Activated T-helper 17 cell treated with anti-CD3 and anti-CD28 coated beads, Interleukin-2, amount 50 U/mL, for 72 hours (primary cell): ENCODE measurements around the gene PADI4. TPM values are rescaled to one million over a fixed set of nuclear protein-coding genes. Genes with fewer than 3 reads are reported as not detected.

ENCODE experiments used
- ATAC-seq: fragments of 150-1000 bp; cut with Tn5 transposase; replicated peaks from 2 replicates; pipeline ENCODE4 v1.10.0; 2021; ENCODE audit warnings: mild to moderate bottlenecking, moderate library complexity
- H3K27ac Mint-ChIP-seq: one replicate; pipeline ENCODE4 v1.8.0; 2022; ENCODE audit warnings: mixed read lengths
- H3K27me3 Mint-ChIP-seq: one replicate; pipeline ENCODE4 v1.8.0; 2022; ENCODE audit warnings: mixed read lengths
- H3K36me3 Mint-ChIP-seq: one replicate; pipeline ENCODE4 v1.8.0; 2022; ENCODE audit warnings: low read depth, mild to moderate bottlenecking, mixed read lengths
- H3K4me1 Mint-ChIP-seq: one replicate; pipeline ENCODE4 v1.8.0; 2022; ENCODE audit warnings: mixed read lengths
- H3K4me3 Mint-ChIP-seq: one replicate; pipeline ENCODE4 v1.8.0; 2022; ENCODE audit warnings: mild to moderate bottlenecking, mixed read lengths
- H3K9me3 Mint-ChIP-seq: one replicate; pipeline ENCODE4 v1.8.0; 2022; ENCODE audit warnings: mixed read lengths
- total RNA-seq, 2 donors: library from RNA; stranded (reverse); gene quantifications; one replicate each; pipeline ENCODE4 v1.2.3, GENCODE V29; 2022

The PADI4 gene
- total RNA-seq, 2 donors from 2014 or later = 0.19 TPM; not detected in 1

DNA sequence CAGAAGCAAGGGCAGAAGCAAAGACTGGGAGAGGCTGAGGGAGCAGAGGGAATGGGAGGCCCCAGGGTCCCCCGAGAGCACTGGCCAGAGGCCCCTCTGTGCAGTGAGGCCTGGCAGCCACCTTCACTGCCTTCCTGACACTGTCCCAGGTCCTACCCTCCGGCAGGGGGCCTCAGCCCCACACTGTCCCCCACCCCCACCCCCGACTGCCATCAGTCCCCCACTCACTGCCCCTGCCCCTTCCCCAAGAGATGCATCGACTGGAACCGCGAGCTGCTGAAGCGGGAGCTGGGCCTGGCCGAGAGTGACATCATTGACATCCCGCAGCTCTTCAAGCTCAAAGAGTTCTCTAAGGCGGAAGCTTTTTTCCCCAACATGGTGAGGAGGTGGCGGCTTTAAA lies 51.0 kb downstream of the PADI4 start:
- no peaks in the 10 kb centered on the region for H3K9me3 Mint-ChIP-seq
- H3K36me3 Mint-ChIP-seq = no peaks in the 10 kb centered on the region
- H3K4me3 Mint-ChIP-seq = no peak overlapping the region
- no peak for ATAC-seq
- H3K4me1 Mint-ChIP-seq = no peaks in the 10 kb centered on the region
- H3K27me3 Mint-ChIP-seq = peaks cover 5% of the 10 kb centered on the region
- no peak overlapping the region for H3K27ac Mint-ChIP-seq

DNA sequence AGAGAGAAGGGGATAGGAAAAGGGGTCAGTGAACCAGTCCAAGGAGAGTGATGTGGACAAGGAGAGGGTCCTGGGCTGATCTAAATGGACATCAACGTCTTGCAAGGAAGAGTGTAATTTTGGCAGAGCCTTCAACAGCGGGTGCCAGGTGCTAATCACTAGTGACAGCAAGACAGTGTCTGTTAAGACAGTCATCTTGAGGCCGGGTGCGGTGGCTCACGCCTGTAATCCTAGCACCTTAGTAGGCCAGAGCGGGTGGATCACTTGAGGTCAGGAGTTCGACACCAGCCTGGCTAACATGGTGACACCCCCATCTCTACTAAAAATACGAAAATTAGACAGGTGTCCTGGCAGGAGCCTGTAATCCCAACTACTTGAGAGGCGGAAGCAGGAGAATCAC lies 51.8 kb downstream of the PADI4 start:
- H3K4me3 Mint-ChIP-seq = no peak overlapping the region
- H3K27me3 Mint-ChIP-seq = peaks cover 9% of the 10 kb centered on the region
- no peaks in the 10 kb centered on the region for H3K4me1 Mint-ChIP-seq
- H3K9me3 Mint-ChIP-seq = no peaks in the 10 kb centered on the region
- H3K27ac Mint-ChIP-seq = no peak overlapping the region
- H3K36me3 Mint-ChIP-seq = no peaks in the 10 kb centered on the region
- no peak for ATAC-seq

DNA sequence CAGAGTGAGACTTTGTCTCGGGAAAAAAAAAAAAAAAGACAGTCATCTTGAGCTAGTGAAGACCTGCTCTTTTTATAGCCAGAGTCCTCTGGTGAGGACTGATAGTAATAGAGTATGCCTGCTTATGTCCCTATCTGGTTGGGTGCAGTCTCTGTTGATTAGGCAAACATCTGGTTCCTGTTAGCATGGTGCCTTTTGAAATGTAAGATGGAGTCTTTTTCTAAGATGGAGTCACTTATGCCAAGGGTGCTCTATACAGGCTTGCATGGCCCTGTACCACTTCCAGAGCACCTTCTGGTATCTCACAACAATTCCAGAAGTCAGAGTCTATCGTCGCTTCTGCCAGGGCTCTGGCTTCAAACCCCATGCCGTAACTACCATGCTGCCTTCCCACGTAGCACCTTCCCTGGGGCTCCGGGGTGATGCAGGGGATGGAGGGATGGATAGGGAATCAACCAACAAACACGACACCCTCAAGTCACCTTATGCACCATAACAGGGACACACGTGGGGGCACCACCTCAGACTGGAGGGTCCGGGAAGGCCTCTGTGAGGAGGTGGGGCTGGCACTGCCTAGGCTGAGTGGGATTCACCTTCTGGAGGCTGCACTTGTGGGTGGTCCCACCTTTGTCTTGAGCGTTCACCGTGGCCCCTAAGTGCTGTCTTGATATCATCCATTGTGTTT lies 52.4 kb downstream of the PADI4 start:
- no peaks in the 10 kb centered on the region for H3K9me3 Mint-ChIP-seq
- no peak for ATAC-seq
- peaks cover 9% of the 10 kb centered on the region for H3K27me3 Mint-ChIP-seq
- H3K27ac Mint-ChIP-seq = no peak overlapping the region
- H3K36me3 Mint-ChIP-seq = no peaks in the 10 kb centered on the region
- H3K4me3 Mint-ChIP-seq = no peak overlapping the region
- no peaks in the 10 kb centered on the region for H3K4me1 Mint-ChIP-seq

GRCh38 chr1:17361687-17362086 lies 53.7 kb downstream of the PADI4 start:
- no peak for ATAC-seq
- Mint-ChIP-seq H3K27me3 (peaks cover 5% of the 10 kb centered on the region), H3K9me3 (no peaks in the 10 kb centered on the region), H3K4me3 (no peak overlapping the region), H3K4me1 (no peaks in the 10 kb centered on the region), H3K27ac (no peak overlapping the region), H3K36me3 (no peaks in the 10 kb centered on the region)

- Mint-ChIP-seq H3K27ac (no peak overlapping the region), H3K36me3 (no peaks in the 10 kb centered on the region), H3K4me1 (no peaks in the 10 kb centered on the region), H3K4me3 (no peak overlapping the region), H3K27me3 (peaks cover 4% of the 10 kb centered on the region), H3K9me3 (no peaks in the 10 kb centered on the region)
- no peak for ATAC-seq
Observed at GRCh38 chr1:17363351-17363750, 55.4 kb downstream of the PADI4 start.

DNA sequence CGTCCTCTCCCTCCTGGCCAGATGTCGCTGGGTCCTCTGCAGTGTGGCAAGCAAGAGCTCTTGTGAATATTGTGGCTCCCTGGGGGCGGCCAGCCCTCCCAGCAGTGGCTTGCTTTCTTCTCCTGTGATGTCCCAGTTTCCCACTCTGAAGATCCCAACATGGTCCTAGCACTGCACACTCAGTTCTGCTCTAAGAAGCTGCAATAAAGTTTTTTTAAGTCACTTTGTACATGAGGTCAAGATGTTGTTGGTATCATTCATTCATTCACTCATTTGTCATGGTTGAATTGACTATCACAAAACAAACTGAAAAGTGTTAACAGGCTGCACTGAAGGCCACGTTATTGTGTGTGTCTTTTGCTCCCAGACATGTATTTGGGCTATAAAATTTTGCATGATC lies 55.8 kb downstream of the PADI4 start:
- no peak for ATAC-seq
- no peaks in the 10 kb centered on the region for H3K36me3 Mint-ChIP-seq
- no peak overlapping the region for H3K27ac Mint-ChIP-seq
- no peaks in the 10 kb centered on the region for H3K9me3 Mint-ChIP-seq
- H3K27me3 Mint-ChIP-seq = peaks cover 4% of the 10 kb centered on the region
- no peak overlapping the region for H3K4me3 Mint-ChIP-seq
- H3K4me1 Mint-ChIP-seq = no peaks in the 10 kb centered on the region

GRCh38 chr1:17365293-17365692 lies 57.3 kb downstream of the PADI4 start:
- H3K4me3 Mint-ChIP-seq = no peak overlapping the region
- ATAC-seq = no peak

GRCh38 chr1:17369466-17369865 lies 61.5 kb downstream of the PADI4 start:
- Mint-ChIP-seq H3K36me3 (no peaks in the 10 kb centered on the region), H3K27ac (no peak overlapping the region), H3K27me3 (peaks cover 2% of the 10 kb centered on the region), H3K4me1 (no peaks in the 10 kb centered on the region), H3K9me3 (no peaks in the 10 kb centered on the region), H3K4me3 (no peak overlapping the region)
- no peak for ATAC-seq

More at GRCh38 chr1:17365293-17365692, 57.3 kb downstream of the PADI4 start:
- Mint-ChIP-seq H3K9me3 (no peaks in the 10 kb centered on the region), H3K36me3 (no peaks in the 10 kb centered on the region), H3K27me3 (peaks cover 4% of the 10 kb centered on the region), H3K27ac (no peak overlapping the region), H3K4me1 (no peaks in the 10 kb centered on the region)

DNA sequence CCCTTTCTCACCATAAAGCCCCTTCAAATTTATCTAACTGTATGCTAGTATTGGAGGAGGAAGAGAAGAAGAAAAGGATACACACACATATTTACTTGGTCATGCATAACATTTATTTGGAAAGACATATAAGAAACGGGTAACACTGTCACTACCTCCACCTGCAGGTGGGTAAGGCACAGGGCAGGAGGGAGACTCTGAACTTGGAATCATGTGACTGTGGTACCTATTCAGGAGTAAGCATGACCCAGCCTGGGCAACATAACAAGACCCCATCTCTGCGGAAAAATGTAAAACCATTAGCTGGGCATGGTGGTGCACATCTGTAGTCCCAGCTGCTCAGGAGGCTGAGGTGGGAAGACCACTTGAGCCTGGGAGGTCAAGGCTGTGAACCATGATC lies 62.6 kb downstream of the PADI4 start:
- Mint-ChIP-seq H3K27me3 (no peaks in the 10 kb centered on the region), H3K4me1 (no peaks in the 10 kb centered on the region), H3K27ac (no peak overlapping the region), H3K9me3 (no peaks in the 10 kb centered on the region), H3K4me3 (no peak overlapping the region), H3K36me3 (no peaks in the 10 kb centered on the region)
- no peak for ATAC-seq

GRCh38 chr1:17371896-17372295 lies 63.9 kb downstream of the PADI4 start, which contains the start of gene PADI6:
TSS of gene PADI6 (plus strand) at chr1:17372196. CDS start at chr1:17372246, 50 bp downstream.
- no peak for ATAC-seq
- no peaks in the 10 kb centered on the region for H3K36me3 Mint-ChIP-seq
- no peaks in the 10 kb centered on the region for H3K9me3 Mint-ChIP-seq
- no peaks in the 10 kb centered on the region for H3K4me1 Mint-ChIP-seq
- no peak within 1 kb of the TSS for H3K4me3 Mint-ChIP-seq
- no peaks in the 10 kb centered on the region for H3K27me3 Mint-ChIP-seq
- no peak within 1 kb of the TSS for H3K27ac Mint-ChIP-seq

- no peak for ATAC-seq
- Mint-ChIP-seq H3K4me1 (no peaks in the 10 kb centered on the region), H3K36me3 (no peaks in the 10 kb centered on the region), H3K4me3 (no peak overlapping the region), H3K27ac (no peak overlapping the region), H3K9me3 (no peaks in the 10 kb centered on the region), H3K27me3 (peaks cover 9% of the 10 kb centered on the region)
Observed at GRCh38 chr1:17372955-17373354, 65.0 kb downstream of the PADI4 start.

- ATAC-seq = no peak
- H3K27me3 Mint-ChIP-seq = peaks cover 18% of the 10 kb centered on the region
- no peaks in the 10 kb centered on the region for H3K36me3 Mint-ChIP-seq
- no peaks in the 10 kb centered on the region for H3K4me1 Mint-ChIP-seq
- H3K4me3 Mint-ChIP-seq = no peak overlapping the region
- H3K27ac Mint-ChIP-seq = no peak overlapping the region
- H3K9me3 Mint-ChIP-seq = no peaks in the 10 kb centered on the region
Observed at GRCh38 chr1:17375651-17376050, 67.7 kb downstream of the PADI4 start.

GRCh38 chr1:17377325-17377953 lies 69.4 kb downstream of the PADI4 start:
- Mint-ChIP-seq H3K27me3 (peaks cover 25% of the 10 kb centered on the region), H3K9me3 (no peaks in the 10 kb centered on the region), H3K27ac (no peak overlapping the region), H3K4me1 (no peaks in the 10 kb centered on the region), H3K36me3 (no peaks in the 10 kb centered on the region), H3K4me3 (no peak overlapping the region)
- no peak for ATAC-seq

DNA sequence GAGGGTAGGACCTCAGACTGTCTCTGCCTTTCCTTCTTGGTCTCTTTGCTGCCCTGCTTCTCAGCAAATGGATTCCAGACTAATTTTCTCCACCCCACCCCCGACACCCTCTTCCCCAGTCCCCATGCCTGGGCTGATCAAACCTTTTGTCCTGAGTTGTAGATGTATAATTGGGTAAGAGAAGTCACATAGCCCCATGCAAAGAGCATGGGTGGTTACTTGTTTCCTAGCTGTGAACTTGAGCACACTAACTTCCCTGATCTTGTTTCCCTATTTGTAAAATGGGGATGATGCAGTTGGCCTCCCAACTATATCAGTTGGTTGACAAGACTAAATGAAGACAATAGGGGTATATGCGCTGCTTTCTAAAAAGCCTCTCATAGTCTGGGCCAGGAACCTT lies 73.2 kb downstream of the PADI4 start:
- Mint-ChIP-seq H3K36me3 (no peaks in the 10 kb centered on the region), H3K4me1 (no peaks in the 10 kb centered on the region)
- ATAC-seq = no peak

DNA sequence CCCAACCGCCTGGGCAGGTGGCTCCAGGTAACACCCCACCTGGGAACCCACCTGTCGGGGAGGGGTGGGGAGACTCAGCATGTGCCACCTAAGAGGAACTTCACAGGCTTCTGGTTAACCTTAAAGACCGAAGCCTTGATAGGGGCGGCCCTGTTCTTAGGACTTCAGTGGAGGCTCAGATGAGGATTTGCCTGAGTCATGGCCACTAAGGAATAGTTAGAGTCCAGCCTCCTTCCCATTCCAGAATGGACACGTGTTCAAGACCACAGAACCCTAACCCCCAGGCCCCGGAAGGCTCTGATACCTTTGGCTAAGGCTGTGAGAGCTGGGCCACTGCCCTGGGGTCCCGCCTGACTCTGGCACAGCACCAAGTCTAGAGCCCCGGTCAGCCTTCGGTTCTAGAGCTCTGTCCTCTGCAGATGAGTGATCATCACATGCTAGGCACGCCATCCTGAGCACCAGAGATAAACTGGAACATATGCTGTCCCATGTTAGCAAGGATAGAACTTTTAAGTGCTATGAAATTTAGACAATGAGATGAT lies 84.3 kb downstream of the PADI4 start:
- Mint-ChIP-seq H3K27ac (no peak overlapping the region), H3K36me3 (no peaks in the 10 kb centered on the region), H3K9me3 (no peaks in the 10 kb centered on the region), H3K4me1 (peaks cover 4% of the 10 kb centered on the region), H3K4me3 (no peak overlapping the region), H3K27me3 (no peaks in the 10 kb centered on the region)
- ATAC-seq = no peak

More for the DNA sequence above, 73.2 kb downstream of the PADI4 start:
- Mint-ChIP-seq H3K27me3 (peaks cover 26% of the 10 kb centered on the region), H3K27ac (no peak overlapping the region), H3K4me3 (no peak overlapping the region), H3K9me3 (no peaks in the 10 kb centered on the region)
